ENCODE results near the gene MRGPRX3. TPM values are rescaled to one million over a fixed set of nuclear protein-coding genes. Genes with fewer than 3 reads are reported as not detected.

Gene MRGPRX3
- total and polyA plus RNA-seq, 2 of the 4 experiments (the other 2 are of a cell fraction) = not detected

Small RNA genes lying within 50 kb of the gene (microRNA-seq; reads per million reads assigned to microRNA genes)
- not detected for gene HIGD1AP5 (ENCODE audit: insufficient read depth, insufficient read length)

Small RNA genes lying within 50 kb of the gene (small RNA-seq; reads per million reads assigned to genes)
- 0 to 0.15 (median 0) reads per million in 5 experiments for gene HIGD1AP5

Other genes starting within 250 kb of the MRGPRX3 start
- gene SERGEF, start 119.5 kb upstream of the MRGPRX3 start, total RNA-seq (2012; rRNA removed) = 18.1 and 19.4 TPM in 2 replicates
- 12.2 and 12.9 TPM in 2 replicates for gene SERGEF, start 119.5 kb upstream of the MRGPRX3 start, polyA plus RNA-seq (2012; rRNA removed)
- under 0.01 TPM in 2 replicates for gene TPH1, start 86.3 kb upstream of the MRGPRX3 start, total RNA-seq (2012; rRNA removed)
- 0.01 and 0.07 TPM in 2 replicates for gene TPH1, start 86.3 kb upstream of the MRGPRX3 start, polyA plus RNA-seq (2012; rRNA removed)
- gene SAAL1, start 26.5 kb upstream of the MRGPRX3 start, total RNA-seq (2012; rRNA removed) = 12.5 and 21.1 TPM in 2 replicates
- gene SAAL1, start 26.5 kb upstream of the MRGPRX3 start, polyA plus RNA-seq (2012; rRNA removed) = 12.5 and 12.8 TPM in 2 replicates
- gene MRGPRX4, start 40.3 kb downstream of the MRGPRX3 start, total RNA-seq (2012; rRNA removed) = under 0.01 TPM in 1 of 2 replicates, not detected in the other
- gene MRGPRX4, start 40.3 kb downstream of the MRGPRX3 start, polyA plus RNA-seq (2012; rRNA removed) = 0.05 TPM in 1 of 2 replicates, not detected in the other
- not detected in 2 replicates for gene SAA4, start 104.2 kb downstream of the MRGPRX3 start, total RNA-seq (2012; rRNA removed)
- not detected in 2 replicates for gene SAA4, start 104.2 kb downstream of the MRGPRX3 start, polyA plus RNA-seq (2012; rRNA removed)
- not detected in 2 replicates for gene SAA2, start 116.1 kb downstream of the MRGPRX3 start, total RNA-seq (2012; rRNA removed)
- gene SAA2, start 116.1 kb downstream of the MRGPRX3 start, polyA plus RNA-seq (2012; rRNA removed) = not detected in 2 replicates
- gene SAA1, start 133.7 kb downstream of the MRGPRX3 start, total RNA-seq (2012; rRNA removed) = not detected in 2 replicates
- gene SAA1, start 133.7 kb downstream of the MRGPRX3 start, polyA plus RNA-seq (2012; rRNA removed) = not detected in 2 replicates
- 28.3 and 34.7 TPM in 2 replicates for gene HPS5, start 189.6 kb downstream of the MRGPRX3 start, total RNA-seq (2012; rRNA removed)
- 6.2 and 7.9 TPM in 2 replicates for gene HPS5, start 189.6 kb downstream of the MRGPRX3 start, polyA plus RNA-seq (2012; rRNA removed)
- 67.0 and 72.8 TPM in 2 replicates for gene GTF2H1, start 190.0 kb downstream of the MRGPRX3 start, total RNA-seq (2012; rRNA removed)
- gene GTF2H1, start 190.0 kb downstream of the MRGPRX3 start, polyA plus RNA-seq (2012; rRNA removed) = 20.7 and 25.0 TPM in 2 replicates

All from IMR-90 (cell line).